Superior temporal gyrus (tissue), 1 donor: Measurements from ENCODE around the gene AUTS2.

Source experiments
- DNase-seq: peaks from one replicate; pipeline ENCODE4 v3.0.0-alpha.2; 2016; ENCODE audit errors: extremely low spot score

The AUTS2 gene

DNA sequence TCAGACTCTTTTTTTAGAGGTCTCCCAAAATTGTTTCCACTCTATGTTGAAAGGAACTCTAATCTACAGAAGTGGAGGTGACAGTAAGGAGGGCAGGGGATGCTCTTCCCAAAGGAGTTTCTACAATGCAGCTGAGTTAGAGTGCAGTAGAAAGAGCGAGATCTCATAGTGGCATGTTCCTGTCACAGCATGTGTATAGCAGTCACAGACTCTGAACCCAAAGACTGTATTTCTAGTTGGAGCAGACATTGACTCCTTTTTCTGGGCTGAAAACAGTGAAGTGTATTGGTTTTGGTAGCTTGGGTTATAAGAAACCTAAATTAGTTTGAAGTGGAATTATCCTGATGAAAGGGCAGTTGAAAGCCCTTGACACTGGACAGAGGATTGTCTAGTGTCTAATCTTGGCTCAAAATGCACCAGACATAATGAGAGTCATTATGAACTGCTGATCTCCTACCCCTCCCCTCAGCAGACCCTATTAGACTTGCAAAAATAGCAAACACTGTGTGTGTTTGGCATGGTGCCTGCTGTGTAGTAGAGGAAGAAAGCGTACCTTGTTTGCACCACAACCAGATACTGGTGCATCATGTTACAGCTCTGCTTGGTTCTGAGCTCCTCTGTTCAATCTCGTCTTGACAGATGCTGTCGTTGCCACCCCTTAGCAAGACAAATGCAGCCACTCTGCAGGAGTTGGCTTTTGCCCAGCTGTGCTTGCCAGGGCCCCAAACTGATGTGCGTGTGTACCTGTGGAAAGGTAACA is 336.0 kb downstream of the AUTS2 start:
- peak; percentile 97 for DNase-seq

DNA sequence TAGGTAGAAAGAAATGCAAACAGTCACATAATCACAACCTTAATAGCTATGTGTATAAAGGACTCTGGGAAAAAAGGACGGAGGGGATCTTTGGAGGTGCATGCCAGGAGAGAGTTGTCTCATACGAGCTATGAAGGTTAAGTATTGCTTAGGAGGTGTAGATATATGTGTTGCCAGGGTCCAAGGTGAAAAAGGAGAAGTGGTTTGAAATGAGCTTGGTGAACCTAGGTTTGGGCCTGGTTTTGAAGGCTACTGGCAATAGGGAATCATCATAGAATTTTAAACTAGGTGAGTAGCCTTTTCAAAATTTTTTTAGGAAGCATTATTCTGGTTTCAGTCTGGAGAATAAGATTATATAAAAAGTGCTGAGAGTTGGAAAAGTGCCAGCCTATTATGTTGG is 336.8 kb downstream of the AUTS2 start:
- DNase-seq, result no peak

DNA sequence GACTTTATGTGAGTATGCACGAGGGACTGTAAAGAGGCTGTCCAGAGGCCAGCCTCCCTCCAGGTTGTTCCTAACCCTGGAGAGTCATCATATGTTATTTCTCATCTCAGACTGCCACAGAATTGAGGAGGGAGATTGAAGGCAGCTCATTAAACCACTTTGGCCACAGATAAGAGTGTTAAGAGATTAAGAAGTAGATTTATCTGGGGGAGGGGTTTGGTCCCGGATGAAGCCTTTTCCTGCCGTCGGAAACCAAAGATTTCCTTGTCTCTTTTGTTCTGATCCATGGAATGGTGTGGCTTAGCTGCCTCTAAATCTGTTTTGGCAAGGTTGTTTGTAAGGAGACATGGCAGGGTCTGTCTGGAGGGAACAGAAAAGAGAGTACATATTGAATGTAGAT is 338.8 kb downstream of the AUTS2 start:
- DNase-seq, result no peak

DNA sequence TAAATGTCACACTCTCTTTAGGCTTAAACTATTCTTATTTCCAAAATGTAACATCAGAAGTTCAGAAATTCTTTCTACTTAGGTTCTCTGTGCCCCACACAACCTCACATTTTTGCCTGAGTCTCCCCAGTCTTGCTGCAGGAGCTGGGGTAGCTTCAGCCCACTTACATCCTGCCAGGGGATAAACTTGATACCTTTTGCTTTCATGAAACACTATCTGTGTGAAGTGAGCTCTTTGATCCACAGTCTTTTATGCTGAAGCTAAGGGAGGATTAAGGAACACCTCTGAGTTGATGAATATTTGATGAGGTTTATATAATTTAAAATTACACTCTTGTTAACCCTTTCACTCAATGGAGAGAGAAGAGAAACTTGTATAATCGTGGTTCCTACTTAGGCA is 341.0 kb downstream of the AUTS2 start:
- no peak for DNase-seq

DNA sequence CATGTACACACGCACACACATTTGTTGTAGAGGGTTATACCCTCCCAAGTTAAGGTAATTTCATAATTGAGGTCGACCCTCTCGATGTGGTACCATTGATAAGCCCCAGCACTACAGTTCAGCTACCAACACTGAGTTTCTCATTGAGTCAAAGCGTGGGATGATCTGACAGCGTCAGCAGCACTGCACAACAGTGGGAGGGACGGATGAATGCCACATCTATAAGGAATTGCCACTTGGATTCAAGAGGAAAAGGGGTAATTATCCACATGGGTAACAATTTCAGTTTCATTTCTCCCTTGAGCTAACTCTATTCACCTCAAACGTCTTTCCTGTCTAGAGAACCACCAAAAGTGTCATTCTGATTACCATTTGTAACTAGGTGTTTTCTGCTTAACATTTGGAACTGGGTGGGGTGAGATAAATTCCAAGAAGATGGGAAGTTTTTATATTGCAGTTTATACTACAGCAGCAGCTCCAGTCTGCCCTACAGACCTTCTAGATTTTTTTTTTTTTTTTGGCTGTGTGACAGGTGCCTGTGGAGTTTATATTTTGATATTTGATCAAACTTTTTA is 342.9 kb downstream of the AUTS2 start:
- DNase-seq, result no peak

DNA sequence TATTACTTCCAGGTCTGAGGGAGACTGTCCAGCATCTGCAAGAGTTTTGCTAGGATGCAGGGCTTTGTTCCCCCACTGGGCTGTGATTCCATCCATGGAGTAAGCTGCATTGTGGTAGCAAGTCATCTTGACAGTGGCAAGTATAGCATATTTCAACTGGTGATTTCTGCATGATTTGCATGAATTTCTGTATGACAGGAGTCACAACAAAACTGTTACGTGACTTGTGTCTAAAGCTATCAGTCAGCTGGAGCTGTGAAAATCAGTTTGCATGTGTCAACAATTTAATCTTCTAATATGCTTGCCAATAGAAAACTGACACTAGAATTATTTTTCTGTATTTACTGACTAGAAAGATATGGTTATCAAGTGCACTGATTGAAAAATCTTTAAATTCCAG is 344.3 kb downstream of the AUTS2 start:
- DNase-seq, result no peak

DNA sequence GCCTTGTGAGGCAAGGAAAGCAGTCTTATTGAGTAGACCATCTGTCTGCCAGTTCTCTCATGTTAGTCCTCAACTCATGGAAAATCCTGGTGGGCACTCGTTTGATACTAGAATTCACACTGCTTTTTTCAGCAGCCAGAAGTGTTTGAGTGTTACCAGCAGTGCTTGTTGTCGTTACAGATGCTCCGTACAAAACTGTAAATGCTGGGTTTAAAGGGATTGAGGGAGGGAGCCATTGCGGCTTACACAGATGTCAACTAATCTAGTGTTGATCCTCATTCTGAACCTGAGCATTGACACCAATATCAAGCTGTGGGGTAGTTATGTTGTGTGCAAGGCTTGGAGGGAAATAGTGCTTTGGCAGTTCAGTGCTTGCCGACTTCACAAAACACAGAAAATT is 348.6 kb downstream of the AUTS2 start:
- no peak for DNase-seq

DNA sequence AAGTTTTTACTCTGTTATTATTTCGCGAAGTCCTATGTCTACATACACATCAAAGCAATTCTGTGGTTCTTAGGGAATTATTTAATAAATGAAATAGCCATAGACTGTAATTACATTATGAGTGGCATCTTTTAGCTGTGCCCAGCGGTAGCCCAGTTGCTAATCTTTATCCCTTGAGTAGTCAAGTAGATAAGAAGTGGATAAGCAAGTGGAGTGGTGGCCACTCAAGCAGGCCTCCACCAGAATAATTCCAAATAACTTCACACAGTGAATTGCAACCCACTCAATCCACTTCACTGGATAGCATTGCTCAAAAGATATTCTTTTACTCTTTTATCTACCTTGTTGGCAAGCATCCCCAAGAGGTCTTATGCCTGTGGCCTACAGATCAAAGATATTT is 349.7 kb downstream of the AUTS2 start:
- no peak for DNase-seq

DNA sequence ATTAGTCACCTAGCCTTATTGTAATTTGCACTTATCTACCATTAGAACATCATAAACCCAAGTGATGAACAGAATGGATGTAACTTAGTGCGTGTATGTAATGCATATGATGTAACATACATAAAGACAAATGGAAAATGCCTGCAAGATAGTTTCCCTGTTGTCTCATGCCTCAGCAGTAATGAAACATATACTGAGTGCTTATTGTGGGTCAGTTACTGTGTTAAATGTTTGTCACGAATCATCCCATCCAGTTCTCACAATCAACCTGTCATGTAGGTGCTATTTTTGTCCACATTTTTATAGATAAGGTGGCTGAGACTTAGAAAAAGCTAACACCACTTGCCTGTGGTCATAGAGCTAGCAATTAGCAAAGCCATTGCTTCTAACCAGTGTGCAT is 350.8 kb downstream of the AUTS2 start:
- DNase-seq, result no peak

DNA sequence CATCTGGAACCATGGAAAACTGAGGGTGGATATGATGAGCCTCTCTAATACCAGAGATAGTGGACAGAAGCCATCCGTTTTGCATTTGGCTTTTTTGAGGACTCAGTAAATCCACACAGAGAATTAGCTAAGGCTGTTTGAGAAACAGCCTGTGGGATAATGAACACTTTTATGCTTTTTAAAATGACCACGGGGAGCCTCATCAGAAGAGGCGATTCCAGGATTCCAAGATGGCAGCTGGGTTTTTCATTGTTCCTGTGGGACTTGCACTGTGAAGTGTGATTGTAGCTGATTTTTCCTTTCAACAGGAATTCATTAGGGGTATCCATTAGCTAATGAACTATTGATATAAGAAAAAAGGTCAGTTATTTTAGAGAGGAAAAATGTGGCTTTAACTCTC is 353.2 kb downstream of the AUTS2 start:
- no peak for DNase-seq

DNA sequence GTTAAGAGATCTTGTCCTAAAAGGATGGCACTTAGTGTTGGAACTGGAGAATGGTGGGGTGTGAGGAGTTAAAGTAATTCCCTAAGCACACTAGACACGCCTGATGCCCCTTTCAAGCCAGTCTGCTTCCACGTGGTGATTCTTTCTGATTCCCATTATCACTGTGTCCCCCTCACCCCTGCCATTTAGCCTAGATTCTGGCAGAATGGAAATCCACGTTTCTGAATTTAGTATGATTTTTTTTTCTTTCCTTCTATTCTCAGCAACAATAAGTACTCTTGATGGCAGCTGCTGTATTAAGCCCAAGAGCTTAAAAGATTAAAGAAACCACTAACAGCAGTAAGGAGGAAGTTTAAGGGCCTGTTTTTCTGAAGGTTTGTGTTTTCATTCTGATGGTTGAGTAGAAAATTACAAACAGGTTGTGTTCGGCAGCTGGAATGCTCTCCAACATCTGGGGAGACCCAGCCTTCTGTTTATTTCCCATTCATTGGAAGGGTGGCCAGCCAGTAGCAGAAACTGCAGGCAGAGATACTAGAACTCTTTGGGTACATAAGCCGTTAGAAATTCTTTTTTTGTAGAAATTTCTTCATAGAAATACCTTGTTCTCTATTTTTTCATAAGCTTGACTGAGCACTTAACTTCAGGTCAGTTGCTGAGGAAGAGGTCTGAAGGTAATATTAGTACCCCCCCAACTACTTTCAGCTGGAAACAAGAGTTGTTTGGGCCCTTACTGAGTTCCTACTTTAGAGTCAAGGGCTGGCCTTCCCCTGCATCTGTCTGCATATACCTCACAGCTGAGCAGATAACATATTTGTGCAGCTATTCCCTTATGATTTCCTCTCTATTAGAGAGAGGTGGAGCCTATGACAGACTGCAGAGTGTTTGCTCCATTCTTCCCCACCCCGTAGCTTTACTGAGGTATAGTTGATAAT is 355.1 kb downstream of the AUTS2 start:
- no peak for DNase-seq

DNA sequence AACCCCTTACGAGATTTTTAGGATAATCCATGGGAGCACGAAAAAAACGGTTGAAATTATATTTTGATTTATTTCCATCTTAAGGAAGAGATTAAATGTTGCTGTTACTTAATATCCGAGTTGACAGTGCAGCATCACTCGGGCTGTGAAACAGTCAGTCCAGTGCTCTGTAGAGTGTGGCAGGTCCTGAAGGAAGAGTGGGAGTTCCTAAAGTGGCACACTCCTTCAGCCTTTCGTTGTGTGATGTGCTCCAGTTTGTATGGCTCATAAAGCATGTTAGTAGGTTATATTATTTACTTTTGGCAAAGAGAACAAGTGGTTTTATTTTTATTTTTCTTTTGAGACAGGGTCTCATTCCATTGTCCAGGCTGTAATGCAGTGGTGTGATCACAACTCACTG is 358.3 kb downstream of the AUTS2 start:
- no peak for DNase-seq

DNA sequence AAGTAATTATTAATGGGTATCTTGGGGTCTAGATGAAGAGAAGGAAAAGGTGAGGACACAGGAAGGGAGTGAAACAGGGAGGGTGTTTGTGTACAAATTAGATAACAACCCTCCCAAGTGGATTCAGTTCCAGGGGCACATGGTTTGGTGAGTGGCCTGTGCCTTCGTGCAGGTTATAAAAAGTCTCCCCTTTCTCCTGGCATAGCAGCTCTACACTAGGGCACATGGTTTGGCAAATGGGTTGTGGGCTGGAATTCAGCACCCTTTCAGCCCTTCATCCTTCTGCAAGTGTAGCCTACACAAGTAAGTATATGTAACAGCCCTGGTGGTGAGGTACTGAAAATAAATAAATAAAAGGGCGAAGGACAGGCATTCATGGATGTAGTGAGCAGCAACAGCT is 359.4 kb downstream of the AUTS2 start:
- no peak for DNase-seq

DNA sequence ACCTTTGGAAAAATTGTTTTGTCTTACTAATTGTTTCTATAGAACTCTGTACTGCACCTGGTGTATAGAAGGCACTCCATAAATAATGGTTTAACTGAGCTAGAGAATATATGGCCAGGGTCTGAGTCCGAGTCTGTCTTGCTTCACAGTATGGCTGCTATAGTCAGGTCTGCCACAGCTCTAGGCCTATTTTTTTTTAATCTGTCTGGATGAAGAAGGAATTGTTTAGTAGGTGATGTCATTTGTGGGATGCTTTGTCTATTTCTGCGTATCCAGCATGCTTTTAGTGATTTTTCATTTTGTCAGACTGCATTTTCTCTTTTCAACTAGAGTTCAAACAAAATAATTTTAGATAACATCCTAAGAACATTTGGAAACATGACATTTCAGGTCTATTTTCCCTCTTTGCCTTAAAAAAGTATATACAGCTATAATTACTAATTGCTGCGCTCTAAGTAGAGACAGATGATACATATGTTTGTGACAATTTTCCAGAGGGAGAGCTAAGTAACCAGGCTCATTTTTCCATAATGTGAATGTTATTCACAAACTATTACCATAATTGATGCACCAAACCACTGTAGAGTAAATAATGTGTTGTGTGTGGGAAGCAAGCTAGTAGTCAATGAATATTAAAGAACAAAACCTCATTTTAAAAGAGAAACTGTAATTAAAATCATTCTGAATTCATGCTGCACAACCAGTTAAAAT is 361.7 kb downstream of the AUTS2 start:
- no peak for DNase-seq

DNA sequence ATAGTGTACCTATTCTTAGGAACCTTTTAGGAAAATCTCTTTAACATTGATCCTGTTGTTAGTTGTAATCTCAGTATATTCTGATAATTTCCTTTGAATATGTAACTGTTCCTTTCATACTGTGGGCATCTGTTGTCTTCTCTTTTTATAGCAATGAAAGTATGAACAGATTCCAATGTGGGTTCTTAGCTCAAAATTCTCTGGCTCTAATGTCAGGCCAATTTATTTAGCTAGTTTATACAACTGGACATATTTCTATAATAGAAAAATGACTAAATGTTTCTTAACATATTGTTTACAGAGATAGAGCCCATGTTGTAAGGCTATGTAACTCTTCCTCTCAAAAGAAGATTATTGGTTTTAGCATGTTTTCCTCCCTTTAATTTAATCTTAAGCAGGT is 363.2 kb downstream of the AUTS2 start:
- DNase-seq, result no peak

DNA sequence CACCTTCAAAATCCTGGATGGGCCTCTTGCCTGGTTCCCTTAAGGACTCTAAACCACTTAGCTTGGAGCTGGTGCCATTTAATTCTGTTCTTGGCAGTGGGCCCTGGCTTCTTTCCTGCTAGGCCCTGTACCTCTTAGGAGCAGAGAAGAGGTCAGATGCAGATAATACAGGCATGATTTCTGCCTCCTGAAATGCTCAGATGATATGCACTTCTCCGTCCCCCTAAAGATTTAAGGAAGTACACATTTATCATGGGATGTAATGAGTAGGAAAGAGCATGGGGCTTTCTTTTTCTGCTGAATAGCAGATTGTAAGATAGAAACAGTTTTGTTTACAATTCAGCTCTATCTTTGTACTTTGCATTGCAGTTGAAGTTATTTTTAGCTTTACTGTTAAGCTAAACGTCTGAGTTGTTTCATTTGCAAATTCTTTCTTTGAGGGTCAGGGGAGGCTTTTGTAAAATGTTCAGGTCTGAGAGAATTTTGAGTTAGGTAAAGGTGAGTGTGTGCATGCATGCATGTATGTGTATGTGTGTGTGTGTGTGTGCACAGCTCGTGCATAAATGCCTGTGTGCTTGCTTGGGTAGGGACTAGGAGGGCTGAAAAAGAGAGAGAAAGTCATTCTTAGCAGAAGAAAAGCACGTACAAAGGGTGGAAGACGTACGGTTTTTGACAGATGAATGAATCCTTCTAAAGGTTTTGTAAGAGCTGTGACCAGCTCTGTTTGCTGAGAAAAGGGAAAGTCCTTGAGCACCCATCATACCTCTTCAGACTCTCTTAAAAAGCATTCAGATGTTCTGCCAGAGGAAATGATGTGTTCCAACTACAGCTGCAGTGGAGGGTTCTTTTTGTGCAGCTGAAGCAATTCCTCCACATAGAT is 364.2 kb downstream of the AUTS2 start:
- DNase-seq, result no peak

DNA sequence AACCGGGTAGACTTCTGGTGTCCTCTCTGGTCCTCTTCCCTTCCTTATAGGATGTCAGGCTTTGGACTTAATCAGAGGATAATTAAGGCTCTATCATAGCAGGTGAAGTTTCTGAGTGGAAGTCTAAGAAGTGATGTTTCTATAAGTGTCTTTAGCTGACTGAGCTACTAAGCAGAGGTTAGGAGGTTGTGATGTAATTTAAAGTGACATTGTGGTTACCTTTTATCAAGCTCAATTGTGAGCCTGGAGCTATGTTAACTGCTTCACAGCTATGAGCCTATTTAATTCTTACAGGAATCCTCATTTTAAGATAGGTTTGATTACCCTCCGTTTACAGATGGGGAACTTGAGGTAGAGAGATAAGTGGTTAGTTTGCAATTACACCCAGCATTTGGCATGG is 365.1 kb downstream of the AUTS2 start:
- DNase-seq, result no peak

DNA sequence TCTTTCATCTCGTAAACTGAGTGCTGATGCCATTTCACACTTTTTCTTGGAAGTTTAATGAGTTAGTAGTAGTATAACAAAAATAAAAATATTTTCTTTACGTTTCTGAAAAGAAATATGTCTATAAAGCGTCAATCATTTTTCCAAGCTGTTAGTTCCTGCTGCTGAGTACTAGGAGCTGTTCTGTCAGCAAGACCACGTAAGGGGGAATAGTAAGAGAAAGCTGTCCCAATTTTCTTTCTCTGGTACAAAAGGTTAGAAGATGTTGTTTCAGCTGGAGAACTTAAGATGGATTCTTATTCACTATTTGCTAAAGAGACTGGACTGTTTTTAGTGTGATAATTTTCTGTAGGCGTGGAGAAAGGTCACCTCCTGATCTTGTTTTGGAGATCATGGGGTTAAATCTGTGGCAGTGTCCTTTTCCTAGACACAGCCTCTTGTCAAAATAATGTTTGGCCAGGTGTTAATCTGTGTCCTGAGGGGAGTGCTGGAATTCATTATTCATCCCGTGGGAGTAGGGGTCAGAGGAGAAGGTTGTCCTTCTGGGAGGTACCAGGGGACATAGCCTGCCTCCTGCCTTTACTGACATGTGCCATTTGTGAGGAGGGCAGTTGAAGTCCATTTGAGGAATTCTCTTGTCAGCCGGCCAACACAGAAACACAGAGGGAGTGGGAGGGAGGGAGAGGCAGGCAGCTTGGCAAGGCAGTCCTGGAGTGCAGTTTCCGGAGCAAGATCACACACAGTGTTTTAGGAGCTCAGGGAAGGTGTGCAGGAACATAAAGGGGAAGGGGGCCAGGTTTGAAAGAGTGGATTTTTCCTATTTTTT is 368.7 kb downstream of the AUTS2 start:
- DNase-seq, result no peak

DNA sequence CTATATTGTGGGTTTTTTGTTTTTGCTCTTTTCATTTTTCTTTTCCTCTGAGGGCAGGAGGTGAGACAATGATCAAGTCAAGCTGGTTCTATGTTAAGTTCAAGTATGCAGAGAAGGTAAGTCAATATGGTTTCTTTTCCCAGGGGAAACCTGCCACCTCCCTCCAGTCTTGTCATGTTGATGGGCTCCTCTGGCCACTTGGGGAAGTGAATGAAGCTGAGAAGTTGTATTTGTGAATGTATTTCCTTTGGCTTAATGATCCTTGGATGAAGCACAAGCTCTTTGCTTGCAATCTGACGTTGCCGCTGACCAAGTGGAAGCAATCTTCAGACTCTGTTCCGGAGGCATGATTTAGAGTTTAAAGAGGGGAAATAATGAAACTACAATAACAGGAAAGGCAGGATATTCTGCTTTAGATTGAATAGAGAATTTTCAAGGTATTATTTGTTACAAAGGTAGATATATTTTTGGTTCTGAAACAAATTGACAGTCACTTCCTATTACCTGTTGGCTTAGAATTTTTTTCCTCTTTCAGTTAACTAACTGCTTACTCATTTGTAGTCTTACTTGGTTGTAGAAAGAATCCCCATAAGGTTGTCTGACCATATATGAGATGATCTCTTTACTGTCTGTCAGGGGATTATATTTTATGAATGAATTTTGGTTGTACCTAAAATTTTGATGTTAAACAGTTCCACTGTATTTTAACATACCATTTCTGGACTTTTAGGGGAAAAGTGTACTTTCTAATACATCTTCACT is 369.6 kb downstream of the AUTS2 start:
- DNase-seq, result no peak
